ENCODE results near the gene ITPKB.

- no peak for TF ChIP-seq POLR2A (IDR thresholded peaks at IDR 0.05)
- TF ChIP-seq, protein P1, sequence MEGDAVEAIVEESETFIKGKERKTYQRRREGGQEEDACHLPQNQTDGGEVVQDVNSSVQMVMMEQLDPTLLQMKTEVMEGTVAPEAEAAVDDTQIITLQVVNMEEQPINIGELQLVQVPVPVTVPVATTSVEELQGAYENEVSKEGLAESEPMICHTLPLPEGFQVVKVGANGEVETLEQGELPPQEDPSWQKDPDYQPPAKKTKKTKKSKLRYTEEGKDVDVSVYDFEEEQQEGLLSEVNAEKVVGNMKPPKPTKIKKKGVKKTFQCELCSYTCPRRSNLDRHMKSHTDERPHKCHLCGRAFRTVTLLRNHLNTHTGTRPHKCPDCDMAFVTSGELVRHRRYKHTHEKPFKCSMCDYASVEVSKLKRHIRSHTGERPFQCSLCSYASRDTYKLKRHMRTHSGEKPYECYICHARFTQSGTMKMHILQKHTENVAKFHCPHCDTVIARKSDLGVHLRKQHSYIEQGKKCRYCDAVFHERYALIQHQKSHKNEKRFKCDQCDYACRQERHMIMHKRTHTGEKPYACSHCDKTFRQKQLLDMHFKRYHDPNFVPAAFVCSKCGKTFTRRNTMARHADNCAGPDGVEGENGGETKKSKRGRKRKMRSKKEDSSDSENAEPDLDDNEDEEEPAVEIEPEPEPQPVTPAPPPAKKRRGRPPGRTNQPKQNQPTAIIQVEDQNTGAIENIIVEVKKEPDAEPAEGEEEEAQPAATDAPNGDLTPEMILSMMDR (IDR thresholded peaks at IDR 0.05) = no peak
Measured at GRCh38 chr1:226751214-226751613, 12.1 kb upstream of the ITPKB start.
